GM18526 (cell line): ENCODE data around the gene MFSD12.

ENCODE experiments used
- POLR2A ChIP-seq: IDR thresholded peaks from 3 replicates; pipeline ENCODE4 v1.6.1; 2011; ENCODE audit not compliant: insufficient read length; ENCODE audit errors: extremely low read depth

Gene MFSD12

DNA sequence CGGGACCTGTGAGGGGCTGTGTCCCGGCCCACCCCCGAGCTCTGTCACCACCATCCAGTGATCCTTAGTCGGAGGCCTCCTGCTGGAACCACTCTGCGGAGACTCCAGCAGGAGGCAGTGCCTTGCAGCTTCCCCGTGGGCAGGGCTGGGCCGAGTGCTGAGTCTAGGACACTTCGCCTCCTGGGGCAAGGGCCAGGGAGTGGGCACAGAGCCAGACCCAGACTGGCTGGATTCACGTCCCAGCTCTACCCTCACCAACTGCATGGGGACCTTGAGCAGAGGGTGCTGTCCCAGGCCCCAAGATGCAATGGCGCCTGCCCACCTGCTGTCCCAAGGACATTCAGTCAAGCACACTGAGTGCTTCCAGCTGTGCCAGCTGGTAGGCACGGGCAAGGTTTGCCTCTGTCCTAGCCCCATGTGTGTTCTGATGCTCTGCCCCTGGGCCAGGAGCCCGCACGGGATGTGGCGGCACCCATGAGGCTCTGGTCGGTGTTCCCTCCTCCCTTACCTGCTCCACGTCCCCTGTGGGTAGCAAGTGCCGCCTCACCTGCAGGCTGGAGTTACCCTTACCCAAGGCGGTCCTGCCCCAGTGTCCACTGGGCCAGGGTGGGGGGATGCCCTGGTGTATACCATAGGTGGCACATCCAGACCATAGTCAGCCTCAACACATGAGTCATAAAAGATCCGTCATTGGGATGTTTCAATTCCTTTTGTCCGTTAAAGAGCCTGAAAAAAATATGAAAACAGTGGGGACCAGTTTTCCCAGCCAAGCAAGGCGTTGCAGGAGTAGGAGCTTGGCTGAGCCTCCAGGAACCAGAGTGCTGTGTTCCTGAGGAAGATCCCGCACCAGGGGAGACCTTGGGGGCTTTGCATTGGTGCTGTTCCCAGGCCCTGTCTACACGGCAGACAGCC, 43.9 kb downstream of the MFSD12 start:
- no peak for TF ChIP-seq POLR2A

DNA sequence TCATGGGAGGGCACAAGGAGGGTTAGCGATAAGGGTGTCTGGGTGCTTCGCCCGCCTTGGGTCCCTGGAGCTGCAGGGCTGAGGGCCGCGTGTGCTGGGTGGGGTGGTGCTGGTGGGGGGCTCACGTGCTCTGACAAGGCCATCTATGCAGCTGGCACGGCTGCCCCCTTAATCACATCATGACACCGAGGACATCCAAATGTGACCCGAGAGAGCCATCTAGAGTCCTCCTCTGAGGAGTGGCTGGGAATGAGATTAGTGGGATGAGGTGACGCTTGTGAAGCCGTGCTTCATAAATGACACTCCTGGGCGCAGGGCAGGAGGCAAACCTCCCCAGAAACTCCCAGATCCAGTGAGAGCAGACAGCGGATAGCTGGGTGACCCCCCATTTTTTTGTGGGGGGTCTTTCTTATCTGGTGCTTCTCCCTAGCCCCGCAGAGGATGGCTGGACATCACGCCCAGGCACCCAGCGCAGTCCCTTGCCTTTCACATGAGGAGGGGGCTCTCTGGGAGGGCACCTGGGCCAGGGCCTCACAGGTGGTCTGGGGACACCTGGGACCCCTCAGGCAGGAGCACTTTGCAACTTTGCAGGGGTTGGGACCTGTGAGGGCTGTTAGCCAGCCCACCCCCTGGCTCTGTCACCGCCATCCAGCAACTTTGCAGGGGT, 44.7 kb downstream of the MFSD12 start:
- TF ChIP-seq POLR2A, result no peak

DNA sequence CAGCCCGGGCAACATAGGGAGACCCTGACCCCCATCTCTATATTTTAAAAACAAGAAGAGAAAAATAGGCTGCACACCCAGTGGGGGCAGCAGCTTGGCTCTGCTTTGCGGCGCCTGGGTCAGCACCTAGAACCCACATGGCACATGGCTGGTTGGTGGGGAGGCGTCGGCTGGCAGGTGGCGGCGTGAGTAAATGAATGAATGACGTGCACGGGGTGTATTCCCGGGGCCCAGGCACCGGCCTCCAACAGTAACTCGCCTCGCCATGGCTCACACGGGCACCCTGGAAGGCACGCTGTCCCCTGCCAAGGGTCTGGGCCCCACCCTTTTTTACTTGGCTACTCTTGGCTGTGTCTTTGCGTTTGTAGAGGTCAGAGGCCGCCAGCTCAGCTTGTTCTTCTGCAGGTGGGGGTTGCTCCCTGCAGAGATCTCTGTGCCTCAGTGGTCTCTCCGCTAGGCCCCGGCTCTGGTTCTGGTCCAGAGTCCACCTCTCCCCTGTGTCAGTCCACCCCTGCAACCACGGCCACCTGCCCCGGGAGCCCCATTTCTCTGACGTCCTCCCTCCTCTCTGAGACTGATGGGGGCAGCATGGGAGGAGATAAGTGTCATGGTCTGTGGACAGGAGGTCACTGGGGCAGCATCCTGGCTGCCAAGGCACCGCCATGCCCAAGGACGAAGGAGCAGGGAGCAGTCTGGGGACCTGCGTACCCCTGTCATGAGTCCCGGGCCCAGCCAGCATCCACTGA, 45.7 kb downstream of the MFSD12 start:
- no peak for TF ChIP-seq POLR2A

DNA sequence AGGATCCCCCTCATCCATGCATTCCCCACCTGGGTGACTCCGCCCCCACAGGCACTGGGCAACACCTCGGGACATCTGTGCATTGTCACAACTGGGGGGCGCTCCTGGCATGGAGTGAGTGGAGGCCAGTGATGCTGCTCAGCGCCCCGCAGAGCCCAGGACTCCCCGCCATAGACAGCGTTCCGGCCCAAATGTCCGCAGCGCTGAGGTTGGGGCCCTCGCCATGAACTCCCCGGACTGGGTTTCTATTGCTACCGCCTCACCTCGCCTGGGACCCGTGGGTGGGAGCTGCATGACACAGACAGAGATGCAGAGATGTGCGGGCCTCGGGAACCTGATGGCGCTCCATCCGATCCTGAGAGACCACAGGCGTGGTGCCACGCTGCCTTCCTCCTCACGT, 46.7 kb downstream of the MFSD12 start:
- TF ChIP-seq POLR2A, result no peak

DNA sequence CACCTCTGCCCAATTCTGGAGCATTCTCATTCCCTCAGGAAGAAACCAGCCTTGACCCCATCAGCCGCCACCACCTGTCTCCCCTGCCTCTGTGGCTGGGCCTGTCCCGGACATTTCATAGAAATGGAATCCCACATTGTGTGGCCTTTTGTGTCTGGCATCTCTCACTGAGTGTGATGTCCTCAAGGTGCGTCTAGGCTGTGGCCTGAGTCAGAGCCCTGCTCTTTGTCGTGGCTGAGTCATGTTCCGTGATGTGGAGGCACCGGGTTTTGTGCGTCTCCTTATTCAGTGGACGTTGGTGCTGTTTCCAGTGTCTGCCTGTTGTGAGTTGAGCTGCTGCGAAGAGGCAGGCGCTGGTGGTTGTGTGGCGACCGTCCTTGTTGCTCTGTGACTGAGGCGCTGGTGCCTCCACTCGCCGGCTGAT, 47.8 kb downstream of the MFSD12 start:
- TF ChIP-seq POLR2A, result no peak

DNA sequence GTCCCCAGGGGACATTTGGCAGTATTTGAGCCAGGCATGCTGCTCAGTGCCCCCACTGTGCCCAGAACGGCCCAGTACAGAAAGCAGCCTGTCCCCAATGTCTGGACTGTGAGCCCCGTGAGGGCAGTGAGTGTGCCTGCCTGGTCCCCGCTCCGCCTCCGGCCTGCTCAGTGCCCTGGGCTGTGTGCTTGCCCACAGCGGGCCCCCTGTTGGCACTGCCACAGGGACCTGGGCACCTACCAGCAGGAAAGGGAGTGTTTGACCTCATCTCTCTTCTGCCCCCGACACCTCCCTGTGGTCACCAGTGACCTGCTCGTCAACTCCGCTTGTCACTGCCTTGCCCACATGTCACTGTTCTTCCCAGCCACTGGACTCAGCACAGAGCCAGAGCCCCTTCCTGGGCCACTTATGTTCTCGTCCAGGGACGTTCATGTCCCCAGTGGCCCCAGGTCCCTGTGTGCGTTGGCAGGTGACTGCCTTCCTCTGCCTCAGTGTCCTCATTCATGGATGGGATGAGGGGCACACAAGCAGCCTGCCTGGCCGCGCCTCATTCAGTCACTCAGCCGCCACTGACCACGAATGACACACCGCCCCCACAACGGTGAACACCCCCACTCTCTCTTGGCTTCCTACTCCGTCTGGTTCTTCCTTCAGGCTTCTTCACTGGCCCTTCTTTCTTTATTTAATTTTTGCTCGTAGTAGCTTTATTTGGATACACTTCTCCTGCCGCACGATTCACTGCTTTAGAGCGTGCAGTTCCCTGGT, 48.4 kb downstream of the MFSD12 start:
- TF ChIP-seq POLR2A, result no peak

DNA sequence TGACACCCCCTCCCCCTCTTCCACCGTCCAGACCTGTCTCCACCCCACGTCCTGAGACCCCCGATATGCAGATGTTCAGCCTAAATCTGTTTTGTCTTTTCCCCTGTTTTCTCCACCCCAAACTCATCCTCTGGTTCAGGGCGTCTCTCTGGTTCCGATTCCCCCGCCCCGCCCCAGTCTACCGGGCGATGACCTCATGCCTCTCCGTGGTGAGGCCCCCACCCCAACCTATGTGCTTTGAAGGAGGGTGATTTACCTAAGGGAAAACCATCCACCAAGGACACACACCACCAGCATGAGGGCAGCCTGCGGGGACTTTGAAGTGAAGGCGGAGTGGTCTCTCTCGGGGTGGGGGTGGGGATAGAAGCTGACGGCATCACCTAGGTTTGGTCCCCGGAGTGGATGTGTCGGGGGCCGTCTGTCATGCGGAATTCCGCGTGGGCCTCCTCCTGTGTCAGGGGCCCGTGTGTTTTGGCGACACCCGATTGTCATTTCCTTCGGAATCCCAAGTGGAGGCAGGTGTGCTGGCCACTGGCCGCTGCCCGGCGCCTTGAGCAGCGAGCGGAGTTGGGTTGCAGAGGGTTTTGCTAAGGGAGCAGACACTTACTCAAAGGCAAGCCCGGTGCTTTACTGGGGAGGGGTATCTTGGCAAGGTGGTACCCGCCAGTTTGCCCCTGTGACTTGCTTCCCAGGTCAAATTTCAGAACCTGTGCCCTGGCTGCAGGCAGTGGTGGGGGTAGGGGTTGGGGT, 49.8 kb downstream of the MFSD12 start:
- no peak for TF ChIP-seq POLR2A

DNA sequence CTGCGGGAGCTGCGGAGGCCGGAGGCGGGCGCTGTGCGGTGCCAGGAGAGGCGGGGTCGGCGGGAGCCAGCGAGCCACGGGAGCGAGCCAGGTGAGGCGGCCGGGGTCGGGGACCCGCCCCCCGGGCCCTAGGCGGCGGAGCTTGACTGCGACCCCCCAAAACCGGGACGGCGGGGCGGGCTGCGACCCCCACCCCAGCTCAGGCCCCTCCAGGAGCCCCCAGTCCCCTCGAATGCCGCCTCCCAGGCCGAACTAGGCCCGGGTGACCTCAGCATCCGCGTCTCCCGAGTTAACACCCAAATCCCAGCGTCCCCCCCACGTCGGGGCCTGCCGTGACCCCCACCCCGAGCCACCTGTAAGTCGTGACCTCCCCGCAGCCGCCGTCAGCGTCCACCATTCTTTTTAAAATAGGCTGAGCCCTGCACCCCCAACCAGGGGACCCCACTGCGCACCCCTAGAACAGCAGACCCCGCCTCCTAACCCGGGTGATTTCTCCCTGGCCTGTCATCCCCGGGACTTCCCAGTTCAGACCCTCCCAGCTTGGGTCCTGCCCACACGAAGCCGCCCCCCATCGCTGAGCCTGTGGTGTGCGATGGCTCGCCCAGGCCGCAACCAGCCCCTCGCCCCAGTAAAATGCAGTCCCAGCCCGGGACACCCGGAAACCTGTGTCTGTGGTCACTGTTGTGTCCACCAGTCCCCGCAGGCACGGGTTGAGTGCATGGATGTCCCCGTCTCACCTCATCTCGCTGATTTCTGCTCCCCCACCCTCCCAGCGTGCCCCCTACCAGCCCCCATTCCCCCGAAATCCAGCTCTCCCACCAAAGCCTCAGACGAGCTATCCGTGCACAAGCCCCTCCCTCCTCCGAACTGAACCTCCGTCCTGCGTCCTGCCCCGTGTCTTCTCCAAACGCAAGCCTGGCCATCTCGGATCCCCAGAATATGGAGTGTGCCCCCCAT, 50.7 kb downstream of the MFSD12 start:
- no peak for TF ChIP-seq POLR2A

DNA sequence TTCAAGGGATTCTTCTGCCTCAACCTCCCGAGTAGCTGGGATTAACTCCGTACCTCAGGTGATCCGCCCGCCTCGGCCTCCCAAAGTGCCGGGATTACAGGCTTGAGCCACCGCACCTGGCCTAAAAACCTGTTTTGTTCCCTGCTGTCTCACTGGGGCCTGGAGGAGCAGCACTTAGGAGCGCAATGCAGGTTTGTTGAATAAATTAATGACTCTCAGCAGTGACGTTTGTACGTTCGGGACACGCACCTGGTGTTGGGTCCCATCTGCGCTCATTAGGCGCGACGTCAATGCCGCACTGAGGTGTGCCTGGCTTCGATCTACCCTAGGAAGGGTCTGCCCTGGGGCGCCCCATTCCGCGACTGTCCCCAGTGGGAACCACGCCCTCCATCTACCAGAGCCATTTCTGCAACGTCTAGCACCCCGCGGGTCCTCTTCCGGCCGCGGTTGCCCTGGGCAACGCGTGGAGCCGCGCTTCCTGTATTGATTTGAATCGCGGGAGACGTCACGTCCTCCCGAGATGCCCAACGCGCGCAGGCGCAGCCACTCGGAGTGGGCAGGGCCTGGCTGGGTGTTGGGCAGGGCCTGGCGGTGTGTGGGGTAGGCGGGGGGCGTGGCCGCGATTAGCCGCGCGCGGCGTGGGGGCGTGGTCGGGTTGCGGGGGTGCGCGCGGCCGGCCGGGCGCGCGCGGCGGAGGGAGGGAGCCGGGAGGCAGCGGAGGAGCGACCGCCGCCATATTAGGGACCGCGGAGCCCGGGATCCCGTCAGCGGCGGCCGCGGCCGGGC, 51.6 kb downstream of the MFSD12 start, which contains the start of gene FZR1:
Gene FZR1, plus strand, starts transcription at position 714 of the 786 bp plus-strand sequence. CDS start 16,679 bp downstream, outside the sequence.
- TF ChIP-seq POLR2A, result peak; percentile 21

DNA sequence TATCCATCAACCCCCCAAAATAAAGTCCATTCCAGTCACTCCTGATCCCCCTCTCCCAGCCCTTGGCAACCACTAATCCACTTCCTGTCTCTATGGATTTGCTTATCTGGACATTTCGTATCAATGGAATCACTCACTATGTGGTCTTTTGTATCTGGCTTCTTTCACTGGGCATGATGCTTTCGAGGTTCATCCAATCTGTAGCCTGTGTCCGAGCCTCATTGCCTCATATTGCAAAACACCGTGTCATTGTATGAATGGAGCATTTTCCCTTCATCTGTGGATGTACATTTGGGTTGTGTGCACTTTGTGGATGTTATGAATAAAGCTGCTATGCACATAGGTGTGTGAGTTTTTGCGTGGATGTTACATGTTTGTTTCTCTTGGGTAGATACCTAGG, 52.7 kb downstream of the MFSD12 start:
- no peak for TF ChIP-seq POLR2A

DNA sequence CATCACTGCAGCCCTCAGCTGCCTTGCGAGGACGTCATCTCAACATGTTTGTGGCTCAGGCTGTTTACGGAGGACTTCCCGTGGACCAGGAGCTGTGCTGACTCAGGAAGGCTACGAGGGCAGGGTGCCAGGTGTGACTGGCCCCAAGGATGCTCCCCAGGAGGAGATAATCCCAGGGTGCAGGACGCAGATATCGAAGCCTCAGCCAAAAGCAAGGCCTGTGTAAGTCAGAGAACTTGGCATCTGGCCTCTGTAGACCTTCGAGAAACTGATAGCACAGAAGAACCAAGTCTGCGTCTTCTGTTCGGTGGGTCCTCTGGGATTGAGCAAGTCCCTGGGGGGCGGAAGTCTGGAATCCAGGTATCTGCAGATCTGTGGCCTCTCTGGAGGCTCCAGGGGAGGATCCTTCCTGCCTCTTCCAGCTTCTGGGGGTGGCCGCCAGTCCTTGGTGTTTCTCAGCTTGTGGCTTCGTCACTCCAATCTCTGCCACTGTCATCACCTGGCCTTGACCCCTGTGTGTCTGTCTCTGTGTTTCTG, 54.3 kb downstream of the MFSD12 start:
- TF ChIP-seq POLR2A, result no peak

DNA sequence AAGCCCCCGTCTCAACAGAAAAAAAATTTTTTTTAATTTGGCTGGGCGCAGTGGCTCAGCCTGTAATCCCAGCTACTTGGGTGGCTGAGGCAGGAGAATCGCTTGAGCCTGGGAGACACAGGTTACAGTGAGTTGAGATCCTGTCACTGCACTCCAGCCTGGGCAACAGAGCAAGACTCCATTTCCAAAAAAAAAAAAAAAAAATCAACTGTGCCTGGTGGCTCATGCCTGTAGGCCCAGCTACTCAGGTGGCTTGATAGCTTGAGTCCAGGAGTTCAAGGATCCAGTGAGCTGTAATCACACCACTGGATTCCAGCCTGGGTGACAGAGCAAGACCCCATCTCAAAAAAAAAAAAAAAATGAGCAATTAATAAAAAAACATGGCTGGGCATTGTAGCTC, 55.6 kb downstream of the MFSD12 start:
- TF ChIP-seq POLR2A, result no peak
